ENCODE results near the gene ATP1B1.
"Not testable (repeated sequence)": the region's sequence is repeated elsewhere in the genome, so short reads cannot be mapped to it uniquely, and the experiment has no call there.

The ATP1B1 gene

GRCh38 chr1:169146576-169147214 lies 40.2 kb downstream of the ATP1B1 start:
- DNase-seq, result no peak

GRCh38 chr1:169148472-169149252 lies 42.2 kb downstream of the ATP1B1 start:
- no peak for DNase-seq

GRCh38 chr1:169149555-169150286 lies 43.2 kb downstream of the ATP1B1 start:
- no peak for DNase-seq

GRCh38 chr1:169150641-169151337 lies 44.3 kb downstream of the ATP1B1 start:
- DNase-seq, result no peak

- DNase-seq, result no peak
Measured at GRCh38 chr1:169151338-169151837, 44.9 kb downstream of the ATP1B1 start.

- DNase-seq, result no peak
Measured at GRCh38 chr1:169155675-169156074, 49.2 kb downstream of the ATP1B1 start.

- no peak for DNase-seq
Measured at GRCh38 chr1:169156580-169156979, 50.1 kb downstream of the ATP1B1 start.

- no peak for DNase-seq
Measured at GRCh38 chr1:169160845-169161495, 54.5 kb downstream of the ATP1B1 start.

- no peak for DNase-seq
Measured at GRCh38 chr1:169161496-169162194, 55.2 kb downstream of the ATP1B1 start.

- no peak for DNase-seq
Measured at GRCh38 chr1:169163059-169163458, 56.6 kb downstream of the ATP1B1 start.

- no peak for DNase-seq
Measured at GRCh38 chr1:169175461-169175860, 69.0 kb downstream of the ATP1B1 start.

GRCh38 chr1:169179431-169179830 lies 72.9 kb downstream of the ATP1B1 start:
- not testable (repeated sequence) for DNase-seq

GRCh38 chr1:169180174-169180573 lies 73.7 kb downstream of the ATP1B1 start:
- no peak for DNase-seq
